T-helper 1 cell (primary cell): ENCODE measurements around the gene FBLL1.
"Not testable (repeated sequence)": the region's sequence is repeated elsewhere in the genome, so short reads cannot be mapped to it uniquely, and the experiment has no call there.

Experiments
- DNase-seq, 5 donors: peaks; one replicate each; pipeline ENCODE4 v3.0.0-alpha.2; 2012 to 2020

Gene FBLL1

DNA sequence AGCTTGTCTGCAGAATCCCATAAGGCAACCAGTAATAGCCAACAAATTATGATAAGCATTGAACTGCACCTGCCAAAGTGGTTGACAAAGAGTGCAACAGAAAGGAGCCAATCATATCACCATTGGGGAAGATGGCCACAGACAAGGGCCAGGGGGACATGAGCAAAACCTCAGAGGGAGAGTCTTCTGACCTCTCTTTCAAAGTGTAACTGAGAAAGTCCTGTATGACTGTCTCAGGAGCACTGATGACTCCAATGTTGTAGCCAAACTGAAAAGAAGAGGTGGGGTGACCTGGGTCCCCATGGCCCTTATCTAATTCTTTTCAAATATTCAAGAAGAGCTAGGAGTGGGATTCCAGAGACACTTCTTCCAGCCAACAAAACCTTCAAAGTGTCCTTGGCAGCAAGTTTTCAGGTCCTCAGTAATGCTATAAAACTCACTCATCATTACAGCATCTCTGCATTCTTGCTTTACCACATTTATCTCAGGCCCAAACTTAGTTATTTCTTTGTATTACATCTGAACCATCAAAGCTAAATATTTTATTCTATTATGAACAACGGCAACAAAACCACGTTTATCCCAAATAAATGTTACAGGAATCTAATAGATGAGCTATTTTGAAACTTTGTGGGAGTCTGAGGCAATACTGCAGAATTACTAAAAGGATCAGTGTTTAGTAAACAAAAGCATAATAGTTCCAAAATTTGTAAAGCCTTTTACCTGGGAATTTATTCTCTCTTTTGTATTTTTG is 24.4 kb downstream of the FBLL1 start:
- DNase-seq, result no peak

DNA sequence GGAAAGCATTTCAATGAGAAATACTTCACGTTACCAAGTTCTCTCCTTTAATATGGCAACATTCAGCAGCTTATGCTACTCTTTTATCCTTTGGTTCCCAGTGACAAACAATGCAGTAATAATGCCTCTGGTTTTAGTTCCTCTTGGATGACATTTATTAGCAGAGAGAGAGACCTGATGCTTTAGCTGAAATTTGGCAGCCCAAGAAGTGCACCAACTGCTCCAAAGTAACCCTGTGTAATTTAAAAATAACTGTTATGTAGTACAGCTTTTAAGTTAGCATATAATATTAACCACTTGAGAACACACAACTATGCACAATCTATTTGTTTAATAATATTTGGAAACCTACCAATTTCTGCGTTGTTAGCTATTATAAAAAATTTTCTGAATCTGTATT is 28.3 kb downstream of the FBLL1 start:
- no peak for DNase-seq

DNA sequence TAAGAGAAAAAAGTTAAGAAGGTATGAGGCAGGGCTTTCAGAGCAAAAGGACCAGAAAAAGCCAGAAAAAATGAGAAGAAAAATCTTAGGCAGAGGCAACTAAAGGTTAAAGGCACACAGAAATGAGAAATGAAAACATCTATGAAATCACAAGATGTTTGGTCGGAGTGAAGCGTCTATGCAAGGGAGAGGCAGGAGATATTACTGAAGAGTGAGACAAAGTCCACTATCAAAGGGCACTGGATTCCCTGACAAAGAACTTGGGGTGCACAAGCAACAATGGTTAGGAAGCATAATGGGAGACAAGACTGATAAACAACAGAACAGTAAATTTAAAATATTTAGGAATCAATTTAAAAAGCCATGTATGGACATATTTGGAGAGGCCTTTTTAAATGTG is 33.2 kb downstream of the FBLL1 start:
- no peak for DNase-seq

DNA sequence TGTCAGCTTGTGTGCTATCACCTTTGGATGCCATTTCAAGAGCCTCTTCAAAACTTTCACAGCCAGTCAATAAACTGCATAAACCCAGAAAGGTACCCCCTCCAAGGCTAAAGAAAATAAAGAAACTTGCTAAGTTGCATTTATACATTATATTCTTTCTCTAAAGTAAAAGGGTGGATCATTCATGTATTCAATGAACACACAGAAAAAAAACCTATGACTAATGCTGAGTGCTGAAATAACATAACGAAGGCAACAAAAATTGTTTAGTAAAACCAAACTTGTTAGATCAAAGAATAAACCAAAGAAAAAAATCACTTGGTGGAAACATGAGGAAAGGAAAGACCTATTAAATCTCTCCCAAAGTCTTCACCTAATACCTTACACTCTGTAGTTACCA is 34.9 kb downstream of the FBLL1 start:
- DNase-seq, result no peak

DNA sequence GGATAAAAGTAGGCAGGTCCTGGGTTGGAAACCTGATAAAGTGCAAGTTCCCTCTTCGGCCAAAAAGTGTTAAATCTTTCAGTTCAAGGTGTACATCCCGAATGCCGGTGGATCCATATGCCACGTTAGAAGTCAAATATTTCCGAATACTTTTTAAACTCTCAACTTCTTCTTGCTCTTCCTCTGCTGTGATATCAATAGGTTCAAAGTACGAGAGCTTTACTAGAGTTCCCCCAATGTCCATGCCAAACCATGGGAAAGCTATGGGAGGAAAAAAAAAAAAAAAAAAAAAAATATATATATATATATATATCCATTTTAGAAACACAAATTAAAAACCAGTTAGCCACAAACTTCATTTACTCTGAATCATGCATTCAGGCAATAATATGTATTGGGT is 39.6 kb downstream of the FBLL1 start:
- DNase-seq, result no peak

DNA sequence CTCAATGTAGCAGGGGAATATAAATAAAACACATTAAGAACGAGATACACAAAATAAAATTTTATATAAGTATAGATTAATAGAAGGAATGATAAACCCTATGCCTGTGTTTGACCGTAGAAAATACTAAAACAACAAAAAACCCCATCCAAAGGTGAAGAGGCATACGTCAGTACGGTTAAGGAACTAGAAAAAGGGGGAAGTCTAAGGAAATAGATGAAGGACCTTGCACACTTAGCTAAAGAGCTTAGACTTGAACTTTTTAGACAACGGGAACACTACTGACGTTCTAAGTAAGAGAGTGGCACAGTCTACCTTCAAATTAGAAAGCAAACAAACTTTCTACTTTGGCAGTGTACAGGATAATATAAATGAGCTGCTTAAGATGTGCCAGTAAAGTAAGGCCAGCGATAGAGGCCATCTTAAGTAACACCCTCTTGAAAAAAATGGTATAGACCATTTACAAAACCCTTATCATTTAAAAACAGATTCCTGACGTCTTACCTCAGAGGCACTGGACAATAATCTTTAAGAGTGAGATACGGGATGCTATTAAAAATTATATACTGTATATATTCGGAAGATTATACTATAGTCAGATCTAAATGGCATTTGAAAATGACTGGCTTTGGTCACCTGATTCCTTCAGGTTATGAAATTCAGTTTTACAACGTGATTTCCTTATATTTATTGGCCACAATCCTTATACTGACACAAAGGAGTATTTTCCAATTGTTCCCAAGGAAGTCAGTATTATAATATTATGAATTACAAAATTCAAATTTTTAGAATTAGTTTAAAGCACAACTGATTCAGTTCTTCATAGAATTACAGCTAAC is 41.6 kb downstream of the FBLL1 start:
- no peak for DNase-seq

DNA sequence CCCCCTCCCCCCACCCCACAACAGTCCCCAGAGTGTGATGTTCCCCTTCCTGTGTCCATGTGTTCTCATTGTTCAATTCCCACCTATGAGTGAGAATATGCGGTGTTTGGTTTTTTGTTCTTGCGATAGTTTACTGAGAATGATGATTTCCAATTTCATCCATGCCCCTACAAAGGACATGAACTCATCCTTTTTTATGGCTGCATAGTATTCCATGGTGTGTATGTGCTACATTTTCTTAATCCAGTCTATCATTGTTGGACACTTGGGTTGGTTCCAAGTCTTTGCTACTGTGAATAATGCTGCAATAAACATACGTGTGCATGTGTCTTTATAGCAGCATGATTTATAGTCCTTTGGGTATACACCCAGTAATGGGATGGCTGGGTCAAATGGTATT is 44.6 kb downstream of the FBLL1 start:
- DNase-seq, result not testable (repeated sequence)

DNA sequence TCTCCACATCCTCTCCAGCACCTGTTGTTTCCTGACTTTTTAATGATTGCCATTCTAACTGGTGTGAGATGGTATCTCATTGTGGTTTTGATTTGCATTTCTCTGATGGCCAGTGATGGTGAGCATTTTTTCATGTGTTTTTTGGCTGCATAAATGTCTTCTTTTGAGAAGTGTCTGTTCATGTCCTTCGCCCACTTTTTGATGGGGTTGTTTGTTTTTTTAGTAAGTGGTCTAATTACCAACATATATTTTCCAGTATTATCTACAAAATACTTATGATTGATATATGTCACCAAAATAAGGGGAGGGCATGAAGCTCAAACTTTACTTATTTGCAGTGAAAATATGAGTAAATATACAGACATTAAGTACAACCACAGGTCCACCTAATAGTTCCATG is 45.1 kb downstream of the FBLL1 start:
- DNase-seq, result not testable (repeated sequence)

DNA sequence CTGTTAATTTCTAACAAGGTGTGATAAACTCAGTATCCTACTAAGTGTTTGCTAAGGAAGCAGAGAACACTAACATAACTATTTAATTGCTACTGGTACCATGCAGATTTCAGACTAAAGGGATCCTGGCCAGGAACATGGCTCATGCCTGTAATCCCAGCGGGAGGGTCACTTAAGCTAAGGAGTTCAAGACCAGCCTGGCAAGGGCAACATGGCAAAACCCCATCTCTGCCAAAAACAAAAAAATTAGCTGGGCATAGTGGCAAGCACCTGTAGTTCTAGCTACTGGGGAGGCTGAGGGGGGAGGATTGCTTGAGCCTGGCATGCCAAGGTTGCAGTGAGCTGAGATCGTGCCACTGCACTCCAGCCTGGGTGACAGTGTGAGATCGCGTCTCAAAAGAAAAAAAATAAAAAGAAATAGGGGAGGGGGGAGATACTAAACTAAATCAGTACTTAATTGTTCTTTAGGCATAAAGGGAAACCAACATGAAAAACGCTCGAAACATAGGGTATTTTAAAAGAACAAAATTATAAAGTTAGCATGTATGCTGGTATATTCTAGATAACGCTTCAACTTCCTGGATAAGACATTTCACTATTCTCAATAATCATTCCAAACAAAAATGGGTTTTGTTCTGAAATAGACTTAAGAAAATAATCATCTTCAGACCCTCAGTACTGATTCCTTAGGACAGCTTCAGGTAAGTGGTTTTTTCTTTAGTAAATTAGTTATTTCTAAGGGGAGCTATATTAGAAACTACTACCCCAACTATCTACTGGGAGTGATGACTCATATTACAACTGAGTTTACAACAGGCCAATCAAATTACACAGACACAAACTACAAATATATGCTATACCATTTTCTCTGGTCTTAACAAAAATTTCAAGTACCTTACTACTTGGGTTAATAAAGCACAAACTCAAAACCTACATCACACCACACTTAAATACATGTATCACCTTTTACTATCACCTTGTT is 46.6 kb downstream of the FBLL1 start:
- DNase-seq, result no peak

GRCh38 chr5:168578006-168578405 is 48.9 kb downstream of the FBLL1 start:
- DNase-seq, result no peak

DNA sequence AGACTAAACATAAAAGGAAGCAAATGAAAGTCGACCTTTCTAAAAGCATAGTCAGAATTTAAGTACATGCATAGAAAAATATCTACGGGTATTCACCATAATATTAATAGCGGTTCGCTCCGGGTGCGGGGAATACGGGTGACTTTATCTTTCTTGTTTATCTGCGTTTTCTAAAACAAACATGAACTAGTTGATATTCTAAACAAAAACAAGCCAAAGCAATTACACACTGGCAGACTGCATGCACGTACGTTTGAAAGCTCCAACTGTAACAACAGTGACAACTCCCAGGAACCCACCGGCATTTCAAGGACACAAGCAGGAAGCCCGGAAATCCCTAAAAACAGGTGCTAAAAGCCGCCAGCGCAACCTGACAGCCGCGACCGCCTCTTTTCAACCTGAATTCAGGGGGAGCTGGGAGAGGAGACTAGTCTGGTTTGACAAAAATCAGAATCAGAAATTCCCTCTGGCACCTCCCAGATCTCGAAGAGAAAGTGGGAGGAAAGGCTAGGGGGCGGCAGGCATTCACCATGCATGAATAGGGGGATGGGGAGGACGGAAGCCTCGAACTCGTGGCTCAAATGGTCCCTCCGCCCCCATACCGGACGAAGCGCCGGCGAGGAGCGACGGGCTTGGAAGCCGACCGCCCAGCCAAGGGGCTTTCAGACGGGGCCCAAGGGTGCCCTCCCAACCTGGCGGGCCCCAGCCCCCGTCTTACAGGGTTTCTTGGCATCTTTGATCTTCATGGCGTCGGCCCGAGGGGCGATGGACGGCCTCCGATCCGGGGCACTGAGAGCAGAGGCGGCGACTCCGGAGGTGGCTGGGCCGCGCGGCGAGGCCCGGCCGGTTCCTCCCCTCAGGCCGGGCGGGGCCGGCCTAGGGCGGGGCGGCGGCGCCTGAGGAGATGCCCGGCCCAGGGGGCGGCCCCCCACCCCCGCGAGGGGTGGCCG is 49.7 kb downstream of the FBLL1 start, which contains the start of gene PANK3:
Gene PANK3 (minus strand): TSS at position 831 of the 950 bp plus-strand sequence. CDS start 85 bp downstream, at position 746.
- peak in 1 of 5 donors; percentile 9 for DNase-seq

- peak; percentile 90 to 99 (median 94) for DNase-seq
Measured at GRCh38 chr5:168579488-168580226, 50.6 kb downstream of the FBLL1 start.

GRCh38 chr5:168580227-168580508 is 51.1 kb downstream of the FBLL1 start:
- DNase-seq, result no peak
